IMR-90 (cell line): ENCODE results near the gene AKNA.

Source experiments
- CEBPB ChIP-seq: IDR thresholded peaks from 2 replicates; pipeline ENCODE4 v1.6.1; 2012; ENCODE audit warnings: low read depth, low read length, improper control_type of control experiment
- CTCF ChIP-seq: conservative IDR thresholded peaks from 2 replicates; pipeline ENCODE4 v1.5.1; 2012; ENCODE audit warnings: mild to moderate bottlenecking, low read depth, low read length, improper control_type of control experiment
- FOS ChIP-seq: fragments of 150-350 bp; IDR thresholded peaks from 2 replicates; pipeline ENCODE4 v1.6.1; 2016; ENCODE audit warnings: low read depth, low read length
- MAZ ChIP-seq: IDR thresholded peaks from 2 replicates; pipeline ENCODE4 v1.6.1; 2012; ENCODE audit warnings: low read depth, mild to moderate bottlenecking, low read length, improper control_type of control experiment, moderate library complexity, borderline replicate concordance
- POLR2A ChIP-seq: IDR thresholded peaks from 2 replicates; pipeline ENCODE4 v1.6.1; 2012; ENCODE audit warnings: mild to moderate bottlenecking, low read depth, low read length
- RAD21 ChIP-seq: IDR thresholded peaks from 2 replicates; pipeline ENCODE4 v1.6.1; 2012; ENCODE audit warnings: low read length, improper control_type of control experiment
- RCOR1 ChIP-seq: IDR thresholded peaks from 2 replicates; pipeline ENCODE4 v1.6.1; 2012; ENCODE audit warnings: mild to moderate bottlenecking, low read length, improper control_type of control experiment; ENCODE audit not compliant: insufficient replicate concordance
- TF ChIP-seq, protein P1 (sequence below): fragments of 150-350 bp; IDR thresholded peaks from 2 replicates; pipeline ENCODE4 v1.6.1; 2016; ENCODE audit warnings: low read depth, mild to moderate bottlenecking, low read length, moderate library complexity, borderline replicate concordance

GRCh38 chr9:114300153-114300845 is 87.5 kb downstream of the AKNA start:
- TF ChIP-seq CTCF: no peak
- no peak for TF ChIP-seq MAZ
- no peak for TF ChIP-seq RCOR1
- TF ChIP-seq, protein P1, sequence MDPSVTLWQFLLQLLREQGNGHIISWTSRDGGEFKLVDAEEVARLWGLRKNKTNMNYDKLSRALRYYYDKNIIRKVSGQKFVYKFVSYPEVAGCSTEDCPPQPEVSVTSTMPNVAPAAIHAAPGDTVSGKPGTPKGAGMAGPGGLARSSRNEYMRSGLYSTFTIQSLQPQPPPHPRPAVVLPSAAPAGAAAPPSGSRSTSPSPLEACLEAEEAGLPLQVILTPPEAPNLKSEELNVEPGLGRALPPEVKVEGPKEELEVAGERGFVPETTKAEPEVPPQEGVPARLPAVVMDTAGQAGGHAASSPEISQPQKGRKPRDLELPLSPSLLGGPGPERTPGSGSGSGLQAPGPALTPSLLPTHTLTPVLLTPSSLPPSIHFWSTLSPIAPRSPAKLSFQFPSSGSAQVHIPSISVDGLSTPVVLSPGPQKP: no peak
- no peak for TF ChIP-seq CEBPB
- no peak for TF ChIP-seq POLR2A
- no peak for TF ChIP-seq FOS
- no peak for TF ChIP-seq RAD21
